ENCODE measurements around the gene MBNL2.

MBNL2 gene

DNA sequence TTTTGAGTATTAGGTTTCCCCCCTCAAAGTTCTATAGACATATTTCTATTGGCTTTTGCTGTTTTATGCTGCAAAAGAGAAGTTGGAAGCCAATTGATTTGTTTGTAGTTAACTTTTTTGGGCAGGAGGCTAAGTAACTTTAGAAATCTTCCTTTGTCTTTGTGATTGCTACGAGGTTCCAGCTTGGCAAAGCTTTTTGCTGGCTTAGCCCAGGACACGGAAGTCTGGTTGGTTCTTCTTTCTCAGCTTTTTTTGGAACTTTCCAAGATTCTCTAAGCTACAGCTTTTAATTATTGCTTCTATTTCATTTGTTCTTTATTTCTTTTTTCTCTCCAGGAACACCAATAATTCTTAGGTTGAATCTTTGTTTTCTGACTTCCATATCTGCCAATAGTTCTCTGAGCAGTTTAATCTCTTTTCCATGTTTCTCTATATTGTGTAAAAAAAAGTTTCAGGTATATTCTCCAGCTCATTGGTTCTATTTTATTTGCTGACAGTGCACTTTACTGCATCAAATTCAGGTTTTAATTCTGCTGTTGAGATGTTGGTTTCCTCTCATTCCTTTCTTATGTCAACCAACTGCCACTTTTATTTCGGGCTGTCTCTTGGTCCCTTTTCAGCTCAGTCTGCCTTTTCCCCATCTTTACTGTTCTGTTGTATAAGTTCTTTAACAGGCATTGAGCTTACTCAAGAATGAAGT is 27.8 kb downstream of the MBNL2 start:
- in situ Hi-C loops (cut with MboI; ENCODE audit: low sequenced_read_pairs), result loop anchor here (10.0 kb wide), 1 partner anchor 65 kb away; no protein-coding TSS in a partner anchor

DNA sequence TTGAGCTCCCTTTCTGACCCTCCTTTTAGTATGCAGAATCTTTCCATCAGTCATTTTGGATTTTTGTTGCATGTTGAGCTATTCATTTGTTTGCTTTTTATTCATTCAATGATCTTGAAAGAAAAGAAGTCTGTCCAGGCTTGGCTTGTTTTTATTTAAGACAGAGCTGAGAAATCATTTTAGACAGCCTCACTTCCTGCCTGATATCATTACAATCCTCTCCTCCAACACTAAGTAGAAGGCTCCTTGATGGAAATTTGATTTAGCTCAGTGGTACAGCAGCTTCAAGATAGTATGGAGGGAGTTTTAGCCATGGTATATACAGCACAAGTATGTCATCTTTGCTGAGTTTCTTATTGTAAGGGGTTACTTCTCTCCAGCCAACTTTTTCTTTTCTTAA is 28.4 kb downstream of the MBNL2 start:
- in situ Hi-C loops (cut with MboI; ENCODE audit: low sequenced_read_pairs), result loop anchor here (10.0 kb wide), 1 partner anchor 64 kb away; no protein-coding TSS in a partner anchor

DNA sequence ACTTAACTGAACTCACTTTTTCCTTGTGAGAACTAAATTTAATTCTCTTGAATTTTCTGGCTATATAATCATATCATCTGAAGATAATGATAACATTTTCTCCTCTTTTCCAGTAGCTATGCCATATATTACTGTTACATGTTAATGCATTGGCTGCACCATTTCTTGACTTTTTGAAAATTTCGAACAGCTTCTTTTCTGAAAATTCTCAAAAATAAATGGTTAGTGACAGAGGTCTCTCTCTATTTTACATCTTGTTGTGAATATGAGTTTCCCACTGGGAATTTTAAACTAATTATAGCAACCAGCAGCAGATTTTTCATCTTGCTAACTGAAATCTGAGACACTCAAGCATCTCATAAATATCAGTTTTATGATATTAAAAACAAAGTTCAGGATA is 30.6 kb downstream of the MBNL2 start:
- in situ Hi-C loops (cut with MboI; ENCODE audit: low sequenced_read_pairs), result loop anchor here (10.0 kb wide), 1 partner anchor 62 kb away; no protein-coding TSS in a partner anchor

DNA sequence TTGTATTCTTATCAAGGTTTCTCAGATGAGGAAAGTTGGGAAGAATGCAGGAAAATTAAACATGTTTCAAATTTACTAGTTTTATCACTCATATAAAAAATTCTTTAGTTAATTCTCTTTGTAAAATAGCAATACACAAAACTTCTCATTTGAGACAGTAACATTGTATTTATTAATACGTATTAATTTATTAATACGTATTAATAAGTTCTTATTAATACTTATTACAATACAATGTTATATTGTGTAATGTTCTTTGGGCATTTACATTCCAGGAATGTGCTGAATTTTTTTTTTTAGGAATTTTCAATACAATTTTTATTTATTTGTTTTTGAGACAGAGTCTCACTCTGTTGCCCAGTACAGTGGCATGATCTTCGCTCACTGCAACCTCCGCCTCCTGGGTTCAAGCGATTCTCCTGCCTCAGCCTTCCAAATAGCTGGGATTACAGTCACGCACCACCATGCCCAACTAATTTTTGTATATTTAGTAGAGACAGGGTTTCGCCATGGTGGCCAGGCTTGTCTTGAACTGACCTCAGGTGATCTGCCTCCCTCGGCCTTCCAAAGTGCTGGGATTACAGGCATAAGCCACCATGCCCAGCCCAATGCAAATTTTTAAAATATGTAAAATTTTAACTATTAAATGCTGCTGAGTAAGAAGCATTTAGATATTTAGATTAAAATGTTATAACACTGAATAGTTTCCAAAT is 31.6 kb downstream of the MBNL2 start:
- in situ Hi-C loops (cut with MboI; ENCODE audit: low sequenced_read_pairs), result loop anchor here (10.0 kb wide), 1 partner anchor 61 kb away; no protein-coding TSS in a partner anchor

DNA sequence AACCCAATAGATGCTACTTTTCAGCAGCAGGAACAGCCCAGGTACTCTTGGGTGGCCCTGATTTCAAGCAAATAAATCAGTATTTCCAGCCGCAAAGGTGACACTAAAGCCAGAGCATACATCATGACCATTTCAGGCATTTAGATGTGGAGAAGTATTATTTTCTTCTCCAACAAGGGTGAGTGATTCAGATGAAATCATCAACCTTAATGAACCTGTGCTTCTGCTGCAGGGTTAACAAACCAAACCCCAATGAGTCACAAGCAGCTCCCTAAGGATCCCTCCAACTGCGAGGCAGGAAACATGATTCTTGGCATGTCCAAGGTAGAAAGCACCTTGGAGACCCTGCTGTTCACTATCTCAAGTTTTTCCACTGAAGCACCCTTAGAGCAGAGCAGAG is 32.7 kb downstream of the MBNL2 start:
- in situ Hi-C loops (cut with MboI; ENCODE audit: low sequenced_read_pairs), result loop anchor here (10.0 kb wide), 1 partner anchor 60 kb away; no protein-coding TSS in a partner anchor

DNA sequence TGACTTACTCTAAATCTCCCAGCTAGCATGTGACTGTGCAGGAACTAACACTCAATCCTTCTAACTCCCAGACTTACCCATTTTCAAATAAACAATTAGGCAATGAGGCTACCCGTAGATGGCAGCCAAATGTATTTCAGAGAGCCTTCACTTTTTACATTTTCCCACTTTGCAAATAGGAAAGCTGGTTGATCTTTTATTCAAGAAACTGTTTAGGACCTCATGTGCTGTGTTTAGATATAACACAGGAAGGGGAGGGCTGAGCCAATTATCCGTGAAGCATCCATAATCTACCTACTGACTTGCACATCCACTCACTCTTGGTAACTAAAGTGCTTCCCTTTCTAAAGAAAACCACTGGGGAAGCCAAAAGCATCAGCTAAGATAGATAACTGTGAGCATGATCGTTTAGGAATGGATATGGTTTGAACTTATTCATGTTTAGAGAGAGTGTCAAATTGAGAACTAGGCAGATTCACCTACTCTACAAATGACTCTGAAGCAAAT is 33.4 kb downstream of the MBNL2 start:
- in situ Hi-C loops (cut with MboI; ENCODE audit: low sequenced_read_pairs), result loop anchor here (10.0 kb wide), 1 partner anchor 59 kb away; no protein-coding TSS in a partner anchor

DNA sequence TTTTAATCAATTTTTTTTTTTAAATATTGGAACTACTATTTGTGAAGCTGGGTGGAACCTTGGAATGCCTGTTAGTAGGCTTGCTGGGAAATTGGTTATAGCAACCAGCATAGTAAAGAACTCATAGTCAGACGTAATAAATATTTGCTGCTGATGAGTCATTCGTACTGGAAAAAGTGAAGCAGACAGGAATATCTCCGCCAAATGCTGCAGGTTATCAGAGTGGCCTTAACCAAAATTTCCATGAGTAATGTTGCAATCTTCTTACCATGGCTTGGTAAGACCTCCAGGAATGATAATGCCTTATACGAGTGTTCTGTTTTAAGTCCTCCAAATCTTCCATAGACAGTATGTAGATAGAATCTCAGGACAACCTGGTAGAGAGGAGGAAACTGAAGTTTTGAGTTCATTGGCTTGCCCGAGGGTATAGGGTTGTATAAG is 34.2 kb downstream of the MBNL2 start:
- in situ Hi-C loops (cut with MboI; ENCODE audit: low sequenced_read_pairs), result loop anchor here (10.0 kb wide), 1 partner anchor 58 kb away; no protein-coding TSS in a partner anchor

DNA sequence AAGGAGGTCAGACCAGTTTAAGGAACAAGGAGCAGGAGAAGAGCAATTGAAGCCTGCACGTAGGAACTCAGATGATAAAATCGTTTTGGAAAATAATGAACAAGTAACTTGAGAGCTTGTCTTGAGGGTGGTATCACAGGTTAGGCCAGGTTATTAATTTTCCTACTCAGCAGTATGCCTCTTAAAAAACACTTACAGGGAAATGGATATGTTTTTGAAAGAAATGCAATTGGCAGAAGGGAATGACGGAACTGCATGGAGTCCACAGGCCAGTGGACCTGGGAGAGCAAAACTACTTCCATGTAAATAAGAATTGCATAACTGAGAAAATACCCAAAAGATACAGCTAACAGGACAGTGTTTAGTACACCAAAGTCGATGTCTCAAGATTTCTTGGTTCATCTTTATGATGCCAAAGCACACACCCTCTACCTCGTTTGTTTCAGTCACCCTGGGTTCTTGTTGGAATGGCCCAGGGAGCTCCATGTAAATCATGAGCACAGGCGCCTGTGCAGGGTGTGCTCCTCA is 35.2 kb downstream of the MBNL2 start:
- in situ Hi-C loops (cut with MboI; ENCODE audit: low sequenced_read_pairs), result loop anchor here (10.0 kb wide), 1 partner anchor 58 kb away; no protein-coding TSS in a partner anchor

DNA sequence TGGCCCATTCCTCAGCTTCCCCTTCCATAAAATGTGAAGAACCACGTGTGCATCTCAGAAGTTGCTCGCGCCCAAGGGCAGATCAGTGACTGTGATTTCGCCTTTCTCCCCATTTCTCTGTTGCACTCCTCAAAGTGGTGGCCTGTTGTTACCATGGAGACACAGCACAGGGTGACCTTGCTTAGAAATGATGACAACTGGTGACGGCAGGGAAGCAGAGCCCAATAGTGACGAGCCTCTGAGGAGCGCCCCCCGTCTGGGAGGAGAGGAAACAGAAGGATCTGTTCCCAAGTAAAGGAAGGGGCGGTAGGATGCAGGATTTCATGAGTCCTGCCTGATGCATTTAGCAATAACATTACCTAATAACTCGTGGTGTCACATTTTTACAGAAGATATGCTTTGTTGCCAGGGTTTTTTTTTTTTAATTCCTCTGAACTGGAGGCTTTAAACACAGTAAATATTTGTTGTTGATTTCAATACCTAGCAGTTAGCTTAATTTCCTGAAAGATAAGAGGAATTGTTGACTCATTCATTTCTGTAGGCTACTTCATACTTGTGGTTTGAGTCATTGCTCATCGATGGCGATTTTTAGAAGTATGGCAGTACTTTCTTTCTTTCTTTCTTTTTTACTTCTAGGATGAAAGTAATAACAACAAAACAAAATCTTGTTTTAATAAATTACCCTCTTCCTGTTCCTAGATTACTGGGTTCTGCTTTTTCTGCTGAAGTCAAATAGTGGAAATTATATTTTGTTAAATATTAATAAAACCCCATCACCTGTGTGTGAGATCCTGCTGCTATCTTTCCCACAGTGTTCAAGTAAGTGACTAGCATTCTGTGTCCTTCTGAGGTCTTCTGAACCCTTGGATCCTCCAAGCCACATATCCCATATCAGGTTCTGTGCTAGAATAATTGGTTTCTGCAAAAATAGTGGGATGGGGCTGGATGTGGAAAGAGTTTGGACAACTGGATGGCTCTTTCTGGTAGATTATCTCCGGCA is 36.0 kb downstream of the MBNL2 start:
- in situ Hi-C loops (cut with MboI; ENCODE audit: low sequenced_read_pairs), result loop anchor here (10.0 kb wide), 1 partner anchor 57 kb away; no protein-coding TSS in a partner anchor

DNA sequence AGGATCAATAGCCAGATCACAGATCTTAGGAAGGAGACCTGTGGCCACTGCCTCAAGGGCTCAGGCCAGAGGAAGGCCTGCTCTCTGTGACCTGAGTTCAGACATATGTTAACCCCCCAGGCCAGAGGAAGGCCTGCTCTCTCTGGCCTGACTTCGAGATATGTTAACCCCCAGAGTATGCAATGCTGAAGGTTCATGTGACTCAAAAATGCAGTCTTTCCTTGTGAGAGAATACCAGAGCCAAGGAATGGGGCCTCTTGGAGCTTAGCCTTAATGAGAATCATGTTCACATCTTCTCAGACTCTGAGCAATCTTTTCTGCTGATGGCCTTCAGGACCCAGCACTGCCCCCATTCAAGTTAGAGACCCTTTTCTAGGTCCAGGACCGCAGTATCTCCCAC is 36.7 kb downstream of the MBNL2 start:
- in situ Hi-C loops (cut with MboI; ENCODE audit: low sequenced_read_pairs), result loop anchor here (10.0 kb wide), 1 partner anchor 56 kb away; no protein-coding TSS in a partner anchor

DNA sequence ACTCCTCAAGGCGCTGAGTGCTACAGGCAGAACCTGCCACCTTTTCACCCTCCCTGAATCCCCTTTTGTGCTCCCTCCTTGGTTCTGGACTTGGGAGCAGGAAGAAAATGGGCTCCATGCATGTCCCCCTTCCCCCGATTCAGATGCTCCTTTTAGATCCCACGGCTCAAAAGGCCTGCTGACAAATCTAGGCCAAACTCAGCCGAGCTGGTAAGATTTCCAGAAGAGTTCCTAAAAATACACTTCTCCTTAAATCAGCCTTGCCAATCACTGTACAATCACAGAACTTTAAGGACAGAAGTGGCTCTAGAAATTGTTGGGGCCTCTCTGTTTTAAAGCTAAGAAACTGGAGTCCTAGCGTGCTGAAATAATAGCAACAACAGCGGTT is 37.3 kb downstream of the MBNL2 start:
- in situ Hi-C loops (cut with MboI; ENCODE audit: low sequenced_read_pairs), result loop anchor here (10.0 kb wide), 1 partner anchor 55 kb away; no protein-coding TSS in a partner anchor

DNA sequence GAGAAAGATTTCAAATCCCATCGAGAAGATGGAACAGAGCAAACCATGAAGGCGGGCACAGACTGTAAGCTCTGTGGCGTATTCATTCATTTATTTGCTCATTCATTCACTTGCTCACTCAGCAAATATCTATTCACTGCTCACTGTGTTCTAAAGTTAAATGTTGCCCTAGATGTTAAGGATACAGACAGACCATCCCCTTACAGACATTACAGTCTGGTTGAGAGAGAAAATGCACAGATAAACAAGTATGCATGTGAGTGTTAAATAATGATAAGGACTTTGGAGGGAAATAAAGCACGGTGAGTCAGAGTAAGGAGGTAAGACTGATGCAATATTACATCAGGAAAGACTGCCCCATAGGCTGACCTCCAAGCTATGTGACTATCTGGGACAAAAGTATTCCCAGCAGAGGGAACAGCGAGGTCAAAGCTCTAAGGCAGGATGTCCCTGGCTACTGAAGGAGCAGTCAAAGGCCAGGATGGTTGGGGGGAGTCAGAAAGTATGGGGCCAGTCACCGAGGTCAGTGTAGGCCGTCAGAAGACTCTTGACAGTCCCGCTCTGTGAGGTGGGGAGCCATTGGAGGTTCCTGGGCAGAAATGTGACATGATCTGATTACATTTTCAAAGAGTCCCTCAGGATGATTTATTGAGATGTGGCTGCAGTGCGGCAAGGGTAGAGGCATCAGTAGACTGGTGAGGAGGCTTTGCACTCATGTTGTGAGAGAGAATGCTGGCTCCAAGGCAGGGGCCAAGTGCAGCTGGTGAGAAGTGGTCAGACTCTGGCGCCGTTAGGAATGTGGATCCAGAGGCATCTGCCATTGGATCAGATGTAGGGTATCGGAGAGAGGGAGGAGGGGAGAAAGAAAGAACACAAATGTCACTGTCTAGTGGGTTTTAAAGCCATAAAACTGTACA is 37.9 kb downstream of the MBNL2 start:
- in situ Hi-C loops (cut with MboI; ENCODE audit: low sequenced_read_pairs), result loop anchor here (10.0 kb wide), 1 partner anchor 55 kb away; no protein-coding TSS in a partner anchor

DNA sequence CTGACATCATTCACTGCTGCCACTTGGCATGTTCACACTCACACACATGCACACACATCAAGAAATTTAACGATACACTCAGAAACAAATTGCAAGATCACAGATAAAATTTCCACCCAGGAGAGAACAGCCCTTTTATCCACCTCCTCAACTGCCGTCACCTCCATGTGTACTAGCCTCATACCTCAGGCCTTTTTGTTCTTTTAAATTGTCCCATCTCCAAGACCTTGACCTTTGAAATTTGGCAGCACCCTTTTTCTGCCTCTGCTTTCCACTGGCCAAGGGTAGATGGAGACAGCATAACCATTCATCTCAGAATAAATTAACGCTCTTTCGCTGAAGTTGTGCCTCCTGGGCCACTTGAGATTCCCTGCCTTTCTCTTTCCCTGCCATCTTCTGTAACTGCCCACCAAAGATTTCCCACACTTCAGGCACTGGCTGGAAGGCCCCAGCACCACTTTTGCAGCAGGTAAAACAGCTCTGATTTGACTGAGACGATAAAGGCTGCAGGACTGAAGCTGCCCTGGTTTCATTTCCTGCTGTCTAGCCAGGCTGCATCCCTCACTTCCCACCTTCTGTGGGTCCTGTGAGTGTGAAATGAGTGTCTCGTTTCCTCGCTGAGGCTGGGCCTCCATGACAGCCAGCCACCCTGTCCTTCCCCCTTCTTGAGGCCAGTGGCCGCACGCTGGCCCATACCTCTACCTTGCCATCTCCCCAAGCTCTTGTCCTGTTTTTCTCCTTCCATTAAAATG is 39.3 kb downstream of the MBNL2 start:
- in situ Hi-C loops (cut with MboI; ENCODE audit: low sequenced_read_pairs), result no loop called here

DNA sequence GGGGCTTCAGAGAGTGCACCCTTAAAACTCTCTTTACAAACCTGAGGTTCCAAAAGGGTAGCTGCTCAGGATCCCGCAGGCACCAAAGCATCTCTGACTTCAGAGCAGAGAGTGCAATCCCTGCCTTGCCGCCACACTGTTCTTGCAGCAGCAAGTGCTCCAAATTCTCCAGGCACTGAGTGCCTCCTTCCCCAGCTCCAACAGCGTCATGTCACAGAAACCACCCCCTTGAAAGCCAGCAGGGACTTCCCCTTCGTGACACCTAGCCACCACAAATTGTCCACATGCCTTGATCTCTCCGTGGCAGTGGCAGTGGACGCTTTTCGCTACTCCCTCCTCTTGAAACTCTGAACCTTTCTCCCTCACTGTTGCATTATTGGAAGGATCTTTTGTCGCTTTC is 39.9 kb downstream of the MBNL2 start:
- in situ Hi-C loops (cut with MboI; ENCODE audit: low sequenced_read_pairs), result no loop called here

DNA sequence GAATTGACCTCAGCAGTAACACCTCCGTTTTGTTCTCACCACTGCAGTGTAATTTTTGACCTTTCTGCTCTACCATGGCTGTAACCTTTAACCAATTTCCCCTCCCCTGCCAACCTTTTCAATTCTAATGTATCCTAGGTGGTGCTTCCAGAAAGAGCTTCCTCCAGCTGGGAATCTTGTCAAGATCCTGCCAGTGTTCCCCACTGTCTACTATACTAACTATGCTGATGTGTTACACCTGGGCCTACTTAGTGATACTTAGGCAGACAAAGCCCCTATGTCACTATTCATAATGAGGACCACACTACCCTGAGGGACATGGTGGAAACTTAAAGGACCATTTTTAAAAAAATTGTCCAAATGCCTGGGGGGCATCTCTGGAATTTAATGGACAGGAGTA is 41.0 kb downstream of the MBNL2 start:
- in situ Hi-C loops (cut with MboI; ENCODE audit: low sequenced_read_pairs), result no loop called here

DNA sequence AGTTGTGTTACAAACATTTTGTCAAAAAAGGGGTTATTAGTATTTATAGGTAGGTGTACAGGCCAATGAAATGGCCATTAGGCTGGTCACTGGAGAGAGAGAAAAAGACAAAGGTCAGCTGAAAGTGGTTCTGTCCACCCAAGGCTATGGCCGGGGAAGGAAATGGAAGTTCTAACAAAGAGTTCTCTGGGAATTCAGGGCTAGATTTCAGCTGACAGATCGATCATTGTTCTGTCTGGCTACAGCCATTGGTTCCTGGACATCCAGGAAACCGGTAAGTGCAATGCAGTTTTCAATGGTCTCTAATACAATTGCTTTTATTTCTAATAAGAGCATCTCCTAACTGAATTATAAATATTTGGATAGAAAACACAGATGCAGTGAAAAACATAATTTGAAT is 42.5 kb downstream of the MBNL2 start:
- in situ Hi-C loops (cut with MboI; ENCODE audit: low sequenced_read_pairs), result no loop called here

DNA sequence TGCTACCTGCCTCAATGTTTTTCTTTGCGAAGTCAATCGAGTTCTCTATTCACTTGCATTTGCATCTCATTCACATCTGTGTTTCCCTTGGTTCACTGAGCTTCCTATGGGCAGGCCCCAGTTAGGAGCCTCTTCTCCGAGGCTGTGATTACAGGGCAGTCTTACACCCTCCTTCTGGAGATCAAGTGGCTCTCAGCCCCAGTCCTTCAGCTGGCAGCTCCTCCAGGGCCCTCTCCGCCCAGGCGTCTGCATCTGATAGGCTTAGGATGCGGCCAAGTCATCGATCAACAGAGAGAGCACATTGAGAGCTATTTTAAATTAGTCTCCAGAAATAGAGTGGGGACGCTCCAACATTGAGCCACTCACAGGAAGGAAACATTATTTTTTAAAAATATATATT is 44.2 kb downstream of the MBNL2 start:
- in situ Hi-C loops (cut with MboI; ENCODE audit: low sequenced_read_pairs), result no loop called here

DNA sequence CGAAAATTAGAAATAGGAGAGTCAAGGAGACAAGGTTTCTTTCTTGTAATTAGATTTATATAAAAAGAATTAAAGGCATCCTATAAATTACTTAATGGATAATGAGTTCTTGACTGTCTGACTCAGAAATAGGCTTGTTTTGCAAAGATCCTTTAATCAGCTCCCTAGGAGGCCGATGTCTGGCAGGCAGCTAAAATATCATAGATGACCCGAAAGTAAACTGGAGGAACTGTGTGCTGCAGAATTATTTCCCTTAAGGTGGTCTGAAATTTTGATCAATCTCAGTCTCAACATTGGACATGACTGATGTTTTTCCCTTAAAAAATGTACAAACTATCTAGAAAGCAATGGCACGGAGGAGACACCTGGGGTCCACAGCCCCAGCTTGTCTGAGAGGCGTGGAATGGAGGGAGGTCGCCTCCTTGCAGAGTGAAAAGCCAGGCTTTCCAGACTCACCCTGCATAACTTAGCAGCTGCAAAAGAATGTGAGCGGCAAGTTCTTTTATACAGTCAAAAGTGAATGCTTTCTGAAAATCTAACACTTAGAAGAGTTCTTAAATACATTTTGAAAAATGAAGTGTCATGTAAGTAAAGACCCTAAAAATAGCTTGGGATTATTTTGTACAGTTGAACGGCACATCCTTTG is 44.8 kb downstream of the MBNL2 start:
- in situ Hi-C loops (cut with MboI; ENCODE audit: low sequenced_read_pairs), result no loop called here

Data from HL-60/S4 treated with phorbol 12-myristate 13-acetate at 8.2 ng/mL for 4 days and 3 days (cell line).